Astrocyte of the cerebellum (primary cell): Measurements from ENCODE around the gene RAB17.

Source experiments
- DNase-seq: peaks from one replicate; pipeline ENCODE4 v3.0.0-alpha.2; 2011; ENCODE audit warnings: low read depth
- H3K4me3 ChIP-seq: 2 replicates; pipeline ENCODE4 v1.5.1; 2011; ENCODE audit warnings: mild to moderate bottlenecking, low read depth, low read length, moderate library complexity
- in situ Hi-C: cut with HindIII; loops from 2 replicates; pipeline ENCODE4 v1.10.0; 2017; ENCODE audit warnings: low sequenced_read_pairs
- TF ChIP-seq, protein P1 (sequence below): IDR thresholded peaks from 2 replicates; pipeline ENCODE4 v1.5.1; 2012; ENCODE audit warnings: low read length, low read depth, moderate library complexity, mild to moderate bottlenecking; ENCODE audit errors: missing control alignments

Gene RAB17

DNA sequence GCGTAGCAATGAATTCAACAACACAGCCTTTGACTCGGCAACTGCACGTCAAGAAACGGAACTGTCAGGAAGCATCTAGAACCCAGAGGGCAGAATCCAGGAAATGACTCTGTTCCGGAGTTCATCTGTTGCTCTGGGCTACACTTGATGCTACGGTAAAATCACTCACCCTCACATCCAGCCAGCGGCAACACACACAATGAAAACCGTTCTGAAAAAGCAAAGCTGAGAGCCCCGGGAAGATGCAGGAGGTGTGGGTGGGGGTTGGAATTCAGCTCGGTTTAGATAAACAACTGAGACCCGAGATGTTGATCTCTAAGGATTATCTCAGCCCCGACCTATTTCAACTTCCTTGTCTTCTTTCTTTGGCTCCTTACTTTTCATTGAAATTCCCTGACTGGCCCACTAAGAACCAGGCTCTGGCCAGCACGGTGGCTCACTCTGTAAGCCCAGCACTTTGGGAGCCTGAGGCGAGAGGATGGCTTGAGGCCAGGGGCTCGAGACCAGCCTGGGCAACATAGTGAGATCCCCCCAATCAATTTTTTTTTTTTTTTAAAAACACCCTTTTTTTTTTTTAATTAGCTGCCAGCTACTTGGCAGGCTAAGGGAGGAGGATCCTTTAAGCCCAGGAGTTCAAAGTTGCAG is 13.3 kb upstream of the RAB17 start:
- in situ Hi-C loops, result loop anchor here (5.0 kb wide), 1 partner anchor 78 kb away; no protein-coding TSS in a partner anchor
- DNase-seq, result no peak
- H3K4me3 ChIP-seq, result no peak overlapping the region
- TF ChIP-seq, protein P1, sequence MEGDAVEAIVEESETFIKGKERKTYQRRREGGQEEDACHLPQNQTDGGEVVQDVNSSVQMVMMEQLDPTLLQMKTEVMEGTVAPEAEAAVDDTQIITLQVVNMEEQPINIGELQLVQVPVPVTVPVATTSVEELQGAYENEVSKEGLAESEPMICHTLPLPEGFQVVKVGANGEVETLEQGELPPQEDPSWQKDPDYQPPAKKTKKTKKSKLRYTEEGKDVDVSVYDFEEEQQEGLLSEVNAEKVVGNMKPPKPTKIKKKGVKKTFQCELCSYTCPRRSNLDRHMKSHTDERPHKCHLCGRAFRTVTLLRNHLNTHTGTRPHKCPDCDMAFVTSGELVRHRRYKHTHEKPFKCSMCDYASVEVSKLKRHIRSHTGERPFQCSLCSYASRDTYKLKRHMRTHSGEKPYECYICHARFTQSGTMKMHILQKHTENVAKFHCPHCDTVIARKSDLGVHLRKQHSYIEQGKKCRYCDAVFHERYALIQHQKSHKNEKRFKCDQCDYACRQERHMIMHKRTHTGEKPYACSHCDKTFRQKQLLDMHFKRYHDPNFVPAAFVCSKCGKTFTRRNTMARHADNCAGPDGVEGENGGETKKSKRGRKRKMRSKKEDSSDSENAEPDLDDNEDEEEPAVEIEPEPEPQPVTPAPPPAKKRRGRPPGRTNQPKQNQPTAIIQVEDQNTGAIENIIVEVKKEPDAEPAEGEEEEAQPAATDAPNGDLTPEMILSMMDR, result no peak

GRCh38 chr2:237603049-237603717 is 12.6 kb upstream of the RAB17 start:
- TF ChIP-seq, protein P1, result no peak
- DNase-seq, result no peak
- no peak overlapping the region for H3K4me3 ChIP-seq
- in situ Hi-C loops, result loop anchor here (5.0 kb wide), 1 partner anchor 79 kb away; no protein-coding TSS in a partner anchor

DNA sequence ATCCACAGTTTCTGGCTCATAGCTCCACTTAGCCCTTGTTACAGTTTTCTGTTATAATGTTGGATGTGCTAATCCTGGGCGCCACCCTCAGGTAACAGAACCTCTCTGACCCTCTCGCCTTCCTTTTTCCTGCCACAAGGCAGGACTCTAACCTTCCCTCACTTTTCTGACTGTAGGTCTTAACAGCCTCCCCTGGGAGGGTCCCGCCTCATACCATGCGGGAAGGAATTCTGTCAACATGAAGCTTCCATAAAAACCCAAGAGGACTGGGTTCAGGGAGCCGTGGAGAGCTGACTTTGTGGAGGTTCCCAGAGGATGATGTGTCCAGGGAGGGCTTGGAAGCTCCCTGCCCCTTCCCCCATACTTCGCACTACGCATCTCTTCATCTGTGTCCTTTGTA is 11.9 kb upstream of the RAB17 start:
- in situ Hi-C loops, result loop anchor here (5.0 kb wide), 1 partner anchor 80 kb away; no protein-coding TSS in a partner anchor
- no peak for DNase-seq
- TF ChIP-seq, protein P1, result no peak
- H3K4me3 ChIP-seq, result no peak overlapping the region

- in situ Hi-C loops, result loop anchor here (5.0 kb wide), 1 partner anchor 81 kb away; no protein-coding TSS in a partner anchor
- no peak for DNase-seq
Measured at GRCh38 chr2:237601453-237602116, 11.1 kb upstream of the RAB17 start.

GRCh38 chr2:237600205-237600846 is 9.8 kb upstream of the RAB17 start:
- in situ Hi-C loops, result loop anchor here (5.0 kb wide), 1 partner anchor 82 kb away; no protein-coding TSS in a partner anchor
- H3K4me3 ChIP-seq, result no peak overlapping the region
- TF ChIP-seq, protein P1, result no peak
- DNase-seq, result no peak

More at GRCh38 chr2:237601453-237602116, 11.1 kb upstream of the RAB17 start:
- no peak overlapping the region for H3K4me3 ChIP-seq
- TF ChIP-seq, protein P1, result peak; percentile 14

GRCh38 chr2:237599465-237600110 is 9.1 kb upstream of the RAB17 start:
- in situ Hi-C loops, result loop anchor here (5.0 kb wide), 1 partner anchor 83 kb away; no protein-coding TSS in a partner anchor
- TF ChIP-seq, protein P1, result no peak
- H3K4me3 ChIP-seq, result no peak overlapping the region
- DNase-seq, result no peak
